Mammary epithelial cell (primary cell): ENCODE measurements around the gene PANX2.

Experiments
- CTCF ChIP-seq, 2 donors: IDR thresholded peaks in 1 of 2; conservative IDR thresholded peaks in 1 of 2; 2 replicates each; pipeline ENCODE4 v1.5.1; 2011 to 2012; ENCODE audit warnings: inconsistent platforms in 2 of 2, low read length in 2 of 2, mild to moderate bottlenecking in 2 of 2, control low read depth in 1 of 2, low read depth in 1 of 2; ENCODE audit not compliant: insufficient read depth in 1 of 2; ENCODE audit errors: extremely low read depth in 1 of 2
- EZH2 ChIP-seq: IDR thresholded peaks from 2 replicates; pipeline ENCODE4 v1.6.1; 2012; ENCODE audit warnings: low read length, inconsistent platforms, borderline replicate concordance

- TF ChIP-seq CTCF (conservative IDR thresholded peaks at IDR 0.05 in 1 of 2, IDR thresholded peaks at IDR 0.05 in 1 of 2; ENCODE audit: extremely low read depth in 1 of 2, insufficient read depth in 1 of 2, low read depth in 1 of 2, low read length in 2 of 2) (no peak), EZH2 (no peak)
Observed at GRCh38 chr22:50143096-50143495, 27.4 kb upstream of the PANX2 start.
